ENCODE measurements around the gene CD2. TPM values are rescaled to one million over a fixed set of nuclear protein-coding genes. Genes with fewer than 3 reads are reported as not detected.

CD2 gene, protein sequence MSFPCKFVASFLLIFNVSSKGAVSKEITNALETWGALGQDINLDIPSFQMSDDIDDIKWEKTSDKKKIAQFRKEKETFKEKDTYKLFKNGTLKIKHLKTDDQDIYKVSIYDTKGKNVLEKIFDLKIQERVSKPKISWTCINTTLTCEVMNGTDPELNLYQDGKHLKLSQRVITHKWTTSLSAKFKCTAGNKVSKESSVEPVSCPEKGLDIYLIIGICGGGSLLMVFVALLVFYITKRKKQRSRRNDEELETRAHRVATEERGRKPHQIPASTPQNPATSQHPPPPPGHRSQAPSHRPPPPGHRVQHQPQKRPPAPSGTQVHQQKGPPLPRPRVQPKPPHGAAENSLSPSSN
- 100 to 1,000 TPM; 150 to 151 TPM for total RNA-seq
- polyA plus RNA-seq (2013, experiment 1 of 2) = 350 TPM
- polyA plus RNA-seq (2013, experiment 2 of 2) = 305 TPM
- 202 to 925 (median 360) reads per million in 172 experiments for total RNA-seq

DNA sequence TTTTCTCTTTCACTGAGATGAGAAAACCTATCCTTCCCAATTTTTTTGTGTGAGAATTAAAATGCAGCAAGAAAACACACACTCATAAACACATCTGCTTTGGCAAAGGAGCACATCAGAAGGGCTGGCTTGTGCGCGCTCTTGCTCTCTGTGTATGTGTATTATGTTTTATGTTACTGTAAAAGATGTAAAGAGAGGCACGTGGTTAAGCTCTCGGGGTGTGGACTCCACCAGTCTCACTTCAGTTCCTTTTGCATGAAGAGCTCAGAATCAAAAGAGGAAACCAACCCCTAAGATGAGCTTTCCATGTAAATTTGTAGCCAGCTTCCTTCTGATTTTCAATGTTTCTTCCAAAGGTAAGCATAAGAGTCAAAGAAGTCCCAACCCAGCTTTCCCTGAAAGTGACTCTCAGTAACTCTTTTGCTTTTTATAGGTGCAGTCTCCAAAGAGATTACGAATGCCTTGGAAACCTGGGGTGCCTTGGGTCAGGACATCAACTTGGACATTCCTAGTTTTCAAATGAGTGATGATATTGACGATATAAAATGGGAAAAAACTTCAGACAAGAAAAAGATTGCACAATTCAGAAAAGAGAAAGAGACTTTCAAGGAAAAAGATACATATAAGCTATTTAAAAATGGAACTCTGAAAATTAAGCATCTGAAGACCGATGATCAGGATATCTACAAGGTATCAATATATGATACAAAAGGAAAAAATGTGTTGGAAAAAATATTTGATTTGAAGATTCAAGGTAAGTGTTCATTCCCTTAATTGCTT, at the start of gene CD2:
TSS of gene CD2 (plus strand) at position 233 of the 780 bp plus-strand sequence. CDS start at position 296, 63 bp downstream.
- POLR2A ChIA-PET = interaction anchor here (0.6 to 11.7 kb wide), 15 partner anchors 11 to 1625 kb away, joined by 3 to 412 read pairs (median 7); partner anchors contain the start of gene TTF2
- Mint-ChIP-seq H3K4me1 (ENCODE audit: low read depth) (peaks cover 59% of the 10 kb centered on the region), H3K27ac (peak within 1 kb of the TSS; percentile 99), H3K4me3 (peak within 1 kb of the TSS; percentile 97), H3K27me3 (no peaks in the 10 kb centered on the region), H3K9me3 (no peaks in the 10 kb centered on the region), H3K36me3 (ENCODE audit: low read depth) (peaks cover 69% of the 10 kb centered on the region)
- ATAC-seq (ENCODE audit: poor library complexity) (peak; percentile 86), DNase-seq (peak in 11 of 14 experiments; percentile 47 to 82 (median 60))
- Histone ChIP-seq H3K4me1 (ENCODE audit: insufficient read depth, low read length) (peaks cover 19% of the 10 kb centered on the region), H3K36me3 (ENCODE audit: insufficient read depth, low read length) (peaks cover 12% of the 10 kb centered on the region), H3K27ac (ENCODE audit: low read depth in 1 of 2, low read length in 2 of 2) (peak within 1 kb of the TSS; percentile 81 to 82), H3K27me3 (ENCODE audit: control insufficient read depth in 1 of 2, insufficient read depth in 2 of 2, low read length in 2 of 2) (no peaks in the 10 kb centered on the region), H3K4me3 (ENCODE audit: low read length) (peak within 1 kb of the TSS; percentile 78), H3K9me3 (ENCODE audit: control insufficient read depth in 1 of 2, insufficient read depth in 1 of 2, low read length in 2 of 2) (peaks cover 0 to 6% of the 10 kb centered on the region in 2 experiments)
- intact Hi-C loops (cut with DNase I, micrococcal nuclease) = loop anchor here (1.0 to 10.0 kb wide), 6 partner anchors 9 to 850 kb away; partner anchors contain the start of gene TENT5C (in 1 of the 2)
- TF ChIP-seq, protein P1, sequence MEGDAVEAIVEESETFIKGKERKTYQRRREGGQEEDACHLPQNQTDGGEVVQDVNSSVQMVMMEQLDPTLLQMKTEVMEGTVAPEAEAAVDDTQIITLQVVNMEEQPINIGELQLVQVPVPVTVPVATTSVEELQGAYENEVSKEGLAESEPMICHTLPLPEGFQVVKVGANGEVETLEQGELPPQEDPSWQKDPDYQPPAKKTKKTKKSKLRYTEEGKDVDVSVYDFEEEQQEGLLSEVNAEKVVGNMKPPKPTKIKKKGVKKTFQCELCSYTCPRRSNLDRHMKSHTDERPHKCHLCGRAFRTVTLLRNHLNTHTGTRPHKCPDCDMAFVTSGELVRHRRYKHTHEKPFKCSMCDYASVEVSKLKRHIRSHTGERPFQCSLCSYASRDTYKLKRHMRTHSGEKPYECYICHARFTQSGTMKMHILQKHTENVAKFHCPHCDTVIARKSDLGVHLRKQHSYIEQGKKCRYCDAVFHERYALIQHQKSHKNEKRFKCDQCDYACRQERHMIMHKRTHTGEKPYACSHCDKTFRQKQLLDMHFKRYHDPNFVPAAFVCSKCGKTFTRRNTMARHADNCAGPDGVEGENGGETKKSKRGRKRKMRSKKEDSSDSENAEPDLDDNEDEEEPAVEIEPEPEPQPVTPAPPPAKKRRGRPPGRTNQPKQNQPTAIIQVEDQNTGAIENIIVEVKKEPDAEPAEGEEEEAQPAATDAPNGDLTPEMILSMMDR (IDR thresholded peaks at IDR 0.05) = peak; percentile 13
- CTCF ChIA-PET = interaction anchor here (0.6 to 4.1 kb wide), 8 partner anchors 10 to 73 kb away, joined by 3 to 33 read pairs (median 5); no protein-coding TSS in a partner anchor

DNA sequence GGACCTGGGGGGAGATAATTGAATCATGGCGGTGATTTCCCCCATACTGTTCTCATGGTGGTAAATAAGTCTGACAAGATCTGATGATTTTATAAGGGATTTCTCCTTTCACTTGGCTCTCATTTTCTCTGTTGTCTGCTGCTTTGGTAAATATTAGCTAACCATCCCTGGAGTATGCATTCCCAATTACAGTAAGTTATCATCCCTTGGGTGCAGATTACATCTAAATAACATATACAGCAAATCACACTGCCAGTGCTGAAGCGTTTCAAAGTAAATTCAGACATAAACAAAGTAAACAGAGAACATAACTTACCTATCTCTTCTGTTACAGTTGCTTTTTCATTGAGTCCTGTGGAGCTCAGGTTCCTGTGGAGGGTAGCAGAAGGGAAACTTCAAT, 48.1 kb upstream of the CD2 start:
- Histone ChIP-seq H3K27ac (ENCODE audit: low read depth in 1 of 2, low read length in 2 of 2) (no peak overlapping the region), H3K4me1 (ENCODE audit: insufficient read depth, low read length) (no peaks in the 10 kb centered on the region), H3K27me3 (ENCODE audit: control insufficient read depth in 1 of 2, insufficient read depth in 2 of 2, low read length in 2 of 2) (no peaks in the 10 kb centered on the region), H3K9me3 (ENCODE audit: control insufficient read depth in 1 of 2, insufficient read depth in 1 of 2, low read length in 2 of 2) (no peaks in the 10 kb centered on the region), H3K4me3 (ENCODE audit: low read length) (no peak overlapping the region), H3K36me3 (ENCODE audit: insufficient read depth, low read length) (no peaks in the 10 kb centered on the region)
- Mint-ChIP-seq H3K36me3 (ENCODE audit: low read depth) (no peaks in the 10 kb centered on the region), H3K27ac (no peak overlapping the region), H3K4me1 (ENCODE audit: low read depth) (no peaks in the 10 kb centered on the region), H3K4me3 (no peak overlapping the region), H3K9me3 (peaks cover 2% of the 10 kb centered on the region), H3K27me3 (no peaks in the 10 kb centered on the region)
- intact Hi-C loops (cut with DNase I, micrococcal nuclease) = no loop called here
- ChIA-PET CTCF (no interaction called here), POLR2A (no interaction called here)
- DNase-seq (no peak), ATAC-seq (ENCODE audit: poor library complexity) (no peak)
- TF ChIP-seq, protein P1 (IDR thresholded peaks at IDR 0.05) = no peak

DNA sequence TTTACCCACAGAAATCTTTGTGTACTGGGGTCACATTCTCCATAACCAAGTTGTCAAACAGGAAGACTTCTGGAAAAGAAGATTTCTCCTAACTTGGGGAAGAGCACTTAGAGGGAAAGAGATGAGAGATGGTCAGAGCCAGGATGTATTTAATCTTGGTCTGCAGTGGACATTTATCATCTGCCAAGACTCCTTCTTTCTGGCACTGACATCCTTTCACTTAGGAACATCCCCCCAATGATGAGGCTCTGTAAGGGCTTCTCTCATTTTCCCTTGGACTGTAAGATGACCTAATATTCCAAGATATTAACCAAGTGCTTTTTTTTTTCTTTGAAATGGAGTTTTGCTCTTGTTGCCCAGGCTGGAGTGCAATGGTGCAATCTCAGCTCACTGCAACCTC, 47.4 kb upstream of the CD2 start:
- Histone ChIP-seq H3K4me3 (ENCODE audit: low read length) (no peak overlapping the region), H3K9me3 (ENCODE audit: control insufficient read depth in 1 of 2, insufficient read depth in 1 of 2, low read length in 2 of 2) (no peaks in the 10 kb centered on the region), H3K27ac (ENCODE audit: low read depth in 1 of 2, low read length in 2 of 2) (no peak overlapping the region), H3K27me3 (ENCODE audit: control insufficient read depth in 1 of 2, insufficient read depth in 2 of 2, low read length in 2 of 2) (no peaks in the 10 kb centered on the region), H3K36me3 (ENCODE audit: insufficient read depth, low read length) (no peaks in the 10 kb centered on the region), H3K4me1 (ENCODE audit: insufficient read depth, low read length) (no peaks in the 10 kb centered on the region)
- Mint-ChIP-seq H3K36me3 (ENCODE audit: low read depth) (no peaks in the 10 kb centered on the region), H3K27me3 (no peaks in the 10 kb centered on the region), H3K27ac (no peak overlapping the region), H3K4me3 (no peak overlapping the region), H3K9me3 (no peaks in the 10 kb centered on the region), H3K4me1 (ENCODE audit: low read depth) (no peaks in the 10 kb centered on the region)
- ATAC-seq (ENCODE audit: poor library complexity) = no peak
- ChIA-PET POLR2A (no interaction called here), CTCF (no interaction called here)
- intact Hi-C loops (cut with DNase I, micrococcal nuclease) = no loop called here
- TF ChIP-seq, protein P1 (IDR thresholded peaks at IDR 0.05) = no peak
- no peak for DNase-seq
